Stimulated activated CD8-positive, alpha-beta memory T cell treated with anti-CD3 and anti-CD28 coated beads, Interleukin-7, amount 100 ng/mL, for 24 hours (primary cell): ENCODE measurements around the gene COPA.
"Not testable (repeated sequence)": the region's sequence is repeated elsewhere in the genome, so short reads cannot be mapped to it uniquely, and the experiment has no call there.

Source experiments
- DNase-seq: peaks from one replicate; pipeline ENCODE4 v3.0.0-alpha.2; 2020; ENCODE audit warnings: low read depth

The COPA gene

GRCh38 chr1:160342953-160343869 lies at the start of gene COPA, which contains the start of gene NCSTN:
COPA (minus strand) TSS chr1:160343250; CDS start chr1:160343170, 80 bp downstream.
NCSTN (plus strand) TSS chr1:160343383; CDS start chr1:160343397, 14 bp downstream.
- DNase-seq: peak; percentile 79

- not testable (repeated sequence) for DNase-seq
Observed at GRCh38 chr1:160388406-160388805, 45.4 kb upstream of the COPA start.

- DNase-seq: not testable (repeated sequence)
Observed at GRCh38 chr1:160384812-160385211, 41.8 kb upstream of the COPA start.

- DNase-seq: no peak
Observed at GRCh38 chr1:160377585-160378206, 34.6 kb upstream of the COPA start.

- DNase-seq: no peak
Observed at GRCh38 chr1:160376525-160377131, 33.6 kb upstream of the COPA start.

GRCh38 chr1:160375788-160376524 lies 32.9 kb upstream of the COPA start:
- no peak for DNase-seq

- DNase-seq: no peak
Observed at GRCh38 chr1:160374306-160375110, 31.5 kb upstream of the COPA start.

- DNase-seq: no peak
Observed at GRCh38 chr1:160373696-160374095, 30.6 kb upstream of the COPA start.

- DNase-seq: no peak
Observed at GRCh38 chr1:160371756-160372155, 28.7 kb upstream of the COPA start.

GRCh38 chr1:160371346-160371631 lies 28.2 kb upstream of the COPA start:
- DNase-seq: no peak

- DNase-seq: no peak
Observed at GRCh38 chr1:160370561-160371345, 27.7 kb upstream of the COPA start.

GRCh38 chr1:160369087-160369486 lies 26.0 kb upstream of the COPA start:
- DNase-seq: no peak

- no peak for DNase-seq
Observed at GRCh38 chr1:160367934-160368923, 25.2 kb upstream of the COPA start.

GRCh38 chr1:160367516-160367900 lies 24.5 kb upstream of the COPA start:
- DNase-seq: no peak

- DNase-seq: no peak
Observed at GRCh38 chr1:160366731-160367515, 23.9 kb upstream of the COPA start, which contains the start of gene NHLH1. NHLH1 (plus strand) TSS chr1:160367071; CDS start chr1:160370732, 3,661 bp downstream.

GRCh38 chr1:160365325-160365724 lies 22.3 kb upstream of the COPA start:
- no peak for DNase-seq

- no peak for DNase-seq
Observed at GRCh38 chr1:160363951-160364735, 21.1 kb upstream of the COPA start.

- DNase-seq: no peak
Observed at GRCh38 chr1:160363010-160363409, 20.0 kb upstream of the COPA start.
